ENCODE measurements around the gene ERCC5.

ERCC5 gene

GRCh38 chr13:102845630-102846260 lies at the start of gene ERCC5:
Gene ERCC5 (plus strand): TSS chr13:102846032. CDS start chr13:102846267, 235 bp downstream.
- peak; percentile 92 for DNase-seq (ENCODE audit: low read depth)

GRCh38 chr13:102798581-102799425 lies 47.0 kb upstream of the ERCC5 start, which contains the start of the genes BIVM and POGLUT2:
Gene BIVM (plus strand): TSS chr13:102799119. CDS start chr13:102807268, 8,149 bp downstream.
Gene POGLUT2 (minus strand): TSS chr13:102798976. CDS start chr13:102798670, 306 bp downstream.
- peak; percentile 82 for DNase-seq (ENCODE audit: low read depth)

- DNase-seq (ENCODE audit: low read depth): peak; percentile 16
Measured at GRCh38 chr13:102799426-102800144, 46.2 kb upstream of the ERCC5 start.

GRCh38 chr13:102800145-102801041 lies 45.4 kb upstream of the ERCC5 start:
- peak; percentile 84 for DNase-seq (ENCODE audit: low read depth)

- DNase-seq (ENCODE audit: low read depth): no peak
Measured at GRCh38 chr13:102805680-102806079, 40.2 kb upstream of the ERCC5 start.

GRCh38 chr13:102807699-102808098 lies 38.1 kb upstream of the ERCC5 start:
- no peak for DNase-seq (ENCODE audit: low read depth)

- no peak for DNase-seq (ENCODE audit: low read depth)
Measured at GRCh38 chr13:102812611-102813287, 33.1 kb upstream of the ERCC5 start.

- no peak for DNase-seq (ENCODE audit: low read depth)
Measured at GRCh38 chr13:102814025-102814607, 31.7 kb upstream of the ERCC5 start.

GRCh38 chr13:102814793-102815192 lies 31.0 kb upstream of the ERCC5 start:
- no peak for DNase-seq (ENCODE audit: low read depth)

GRCh38 chr13:102815788-102816187 lies 30.0 kb upstream of the ERCC5 start:
- DNase-seq (ENCODE audit: low read depth): no peak

- no peak for DNase-seq (ENCODE audit: low read depth)
Measured at GRCh38 chr13:102816708-102817107, 29.1 kb upstream of the ERCC5 start.

- no peak for DNase-seq (ENCODE audit: low read depth)
Measured at GRCh38 chr13:102817241-102817640, 28.6 kb upstream of the ERCC5 start.

- no peak for DNase-seq (ENCODE audit: low read depth)
Measured at GRCh38 chr13:102817907-102818306, 27.9 kb upstream of the ERCC5 start.

GRCh38 chr13:102825400-102825799 lies 20.4 kb upstream of the ERCC5 start:
- no peak for DNase-seq (ENCODE audit: low read depth)

GRCh38 chr13:102825921-102826706 lies 19.7 kb upstream of the ERCC5 start:
- no peak for DNase-seq (ENCODE audit: low read depth)

GRCh38 chr13:102830646-102831045 lies 15.2 kb upstream of the ERCC5 start:
- DNase-seq (ENCODE audit: low read depth): no peak

GRCh38 chr13:102836471-102836870 lies 9.4 kb upstream of the ERCC5 start:
- no peak for DNase-seq (ENCODE audit: low read depth)

GRCh38 chr13:102838273-102838672 lies 7.6 kb upstream of the ERCC5 start:
- DNase-seq (ENCODE audit: low read depth): no peak

- no peak for DNase-seq (ENCODE audit: low read depth)
Measured at GRCh38 chr13:102838982-102839381, 6.8 kb upstream of the ERCC5 start.

- no peak for DNase-seq (ENCODE audit: low read depth)
Measured at GRCh38 chr13:102839462-102839861, 6.4 kb upstream of the ERCC5 start.

Data from activated T-cell treated with anti-CD3 and anti-CD28 coated beads for 48 hours (primary cell).